ENCODE data around the gene SLMAP.

Gene SLMAP

DNA sequence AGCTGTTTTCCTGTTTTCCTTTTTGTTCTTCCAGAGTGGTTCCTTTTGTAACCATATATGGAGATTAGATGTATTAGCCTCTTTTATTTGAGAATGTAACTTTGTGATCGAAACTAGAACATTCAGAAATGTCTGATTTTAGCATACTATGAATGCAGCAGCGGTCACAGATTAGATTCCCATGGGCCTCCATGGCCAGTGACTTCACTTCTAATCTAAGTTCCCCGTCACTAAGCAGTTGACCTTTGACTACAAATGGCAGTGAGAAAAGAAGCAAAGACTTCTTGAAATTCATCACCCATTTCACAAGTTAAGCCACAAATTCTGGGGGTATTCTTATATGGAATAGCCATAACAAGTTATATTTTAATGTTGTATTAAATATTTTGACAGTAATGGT lies 137.6 kb downstream of the SLMAP start:
- no peak for DNase-seq (ENCODE audit: low read depth)
- no peak overlapping the region for H3K4me3 ChIP-seq (ENCODE audit: control insufficient read depth, low read depth, low read length)
- TF ChIP-seq, protein P1, sequence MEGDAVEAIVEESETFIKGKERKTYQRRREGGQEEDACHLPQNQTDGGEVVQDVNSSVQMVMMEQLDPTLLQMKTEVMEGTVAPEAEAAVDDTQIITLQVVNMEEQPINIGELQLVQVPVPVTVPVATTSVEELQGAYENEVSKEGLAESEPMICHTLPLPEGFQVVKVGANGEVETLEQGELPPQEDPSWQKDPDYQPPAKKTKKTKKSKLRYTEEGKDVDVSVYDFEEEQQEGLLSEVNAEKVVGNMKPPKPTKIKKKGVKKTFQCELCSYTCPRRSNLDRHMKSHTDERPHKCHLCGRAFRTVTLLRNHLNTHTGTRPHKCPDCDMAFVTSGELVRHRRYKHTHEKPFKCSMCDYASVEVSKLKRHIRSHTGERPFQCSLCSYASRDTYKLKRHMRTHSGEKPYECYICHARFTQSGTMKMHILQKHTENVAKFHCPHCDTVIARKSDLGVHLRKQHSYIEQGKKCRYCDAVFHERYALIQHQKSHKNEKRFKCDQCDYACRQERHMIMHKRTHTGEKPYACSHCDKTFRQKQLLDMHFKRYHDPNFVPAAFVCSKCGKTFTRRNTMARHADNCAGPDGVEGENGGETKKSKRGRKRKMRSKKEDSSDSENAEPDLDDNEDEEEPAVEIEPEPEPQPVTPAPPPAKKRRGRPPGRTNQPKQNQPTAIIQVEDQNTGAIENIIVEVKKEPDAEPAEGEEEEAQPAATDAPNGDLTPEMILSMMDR (IDR thresholded peaks at IDR 0.05; ENCODE audit: control insufficient read depth, insufficient read depth, low read depth, low read length, missing control alignments): no peak

DNA sequence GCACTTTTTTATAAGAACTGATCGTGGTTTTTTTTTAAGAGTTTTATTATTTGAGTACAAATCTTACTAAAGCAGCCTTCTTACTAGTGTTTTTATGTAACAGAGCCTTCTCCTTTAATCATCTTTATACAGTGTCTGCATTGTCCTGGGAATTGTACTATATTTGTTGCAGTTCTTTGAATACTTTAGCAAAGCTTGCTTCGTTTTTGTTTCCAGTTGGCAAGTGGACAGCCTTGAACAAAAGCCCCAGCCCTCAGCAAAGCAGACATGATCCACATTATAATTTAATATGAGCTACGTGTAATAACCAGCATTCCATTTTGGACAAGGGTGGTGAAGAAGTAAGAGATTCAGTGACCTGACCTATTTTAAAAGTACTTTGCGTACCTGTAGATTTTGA lies 139.9 kb downstream of the SLMAP start:
- no peak overlapping the region for H3K4me3 ChIP-seq (ENCODE audit: control insufficient read depth, low read depth, low read length)
- TF ChIP-seq, protein P1 (IDR thresholded peaks at IDR 0.05; ENCODE audit: control insufficient read depth, insufficient read depth, low read depth, low read length, missing control alignments): no peak
- no peak for DNase-seq (ENCODE audit: low read depth)

DNA sequence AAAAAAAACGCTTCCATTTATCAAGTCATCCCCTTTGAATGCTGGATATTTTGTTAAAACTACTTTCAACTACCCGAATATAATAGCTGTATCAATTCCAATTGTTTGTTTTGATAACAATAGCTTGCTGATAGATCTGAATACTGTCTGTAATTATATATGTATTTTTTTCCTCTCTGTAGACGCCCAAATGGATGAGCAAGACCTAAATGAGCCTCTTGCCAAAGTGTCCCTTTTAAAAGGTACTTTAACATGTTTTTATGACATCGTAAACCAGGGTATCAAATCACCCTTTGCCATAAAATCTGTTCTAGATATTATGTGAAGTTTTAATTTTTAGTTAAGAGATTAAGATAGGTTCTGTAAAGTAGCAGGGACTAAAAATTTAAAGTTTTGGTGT lies 140.6 kb downstream of the SLMAP start:
- TF ChIP-seq, protein P1 (IDR thresholded peaks at IDR 0.05; ENCODE audit: control insufficient read depth, insufficient read depth, low read depth, low read length, missing control alignments): no peak
- no peak for DNase-seq (ENCODE audit: low read depth)
- H3K4me3 ChIP-seq (ENCODE audit: control insufficient read depth, low read depth, low read length): no peak overlapping the region

DNA sequence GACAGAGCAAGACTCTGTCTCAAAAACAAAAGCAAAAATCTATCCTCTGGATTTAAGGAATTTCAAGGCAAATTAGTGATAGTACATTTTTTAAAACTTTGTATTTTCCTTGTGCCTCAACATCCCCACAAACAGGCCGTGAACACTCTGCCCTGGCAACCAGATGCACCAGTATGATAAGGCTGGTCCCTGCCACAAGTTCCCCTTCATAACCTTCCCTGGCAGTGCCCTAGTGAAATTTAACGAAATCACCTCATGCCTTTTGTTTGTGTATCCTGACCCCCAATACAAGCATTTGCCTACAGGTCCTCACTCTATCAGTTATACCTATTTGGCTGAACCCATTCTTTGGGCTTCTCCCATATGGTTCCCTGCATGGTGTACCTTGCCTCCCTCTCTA lies 144.7 kb downstream of the SLMAP start:
- H3K4me3 ChIP-seq (ENCODE audit: control insufficient read depth, low read depth, low read length): no peak overlapping the region
- no peak for DNase-seq (ENCODE audit: low read depth)
- TF ChIP-seq, protein P1 (IDR thresholded peaks at IDR 0.05; ENCODE audit: control insufficient read depth, insufficient read depth, low read depth, low read length, missing control alignments): no peak

DNA sequence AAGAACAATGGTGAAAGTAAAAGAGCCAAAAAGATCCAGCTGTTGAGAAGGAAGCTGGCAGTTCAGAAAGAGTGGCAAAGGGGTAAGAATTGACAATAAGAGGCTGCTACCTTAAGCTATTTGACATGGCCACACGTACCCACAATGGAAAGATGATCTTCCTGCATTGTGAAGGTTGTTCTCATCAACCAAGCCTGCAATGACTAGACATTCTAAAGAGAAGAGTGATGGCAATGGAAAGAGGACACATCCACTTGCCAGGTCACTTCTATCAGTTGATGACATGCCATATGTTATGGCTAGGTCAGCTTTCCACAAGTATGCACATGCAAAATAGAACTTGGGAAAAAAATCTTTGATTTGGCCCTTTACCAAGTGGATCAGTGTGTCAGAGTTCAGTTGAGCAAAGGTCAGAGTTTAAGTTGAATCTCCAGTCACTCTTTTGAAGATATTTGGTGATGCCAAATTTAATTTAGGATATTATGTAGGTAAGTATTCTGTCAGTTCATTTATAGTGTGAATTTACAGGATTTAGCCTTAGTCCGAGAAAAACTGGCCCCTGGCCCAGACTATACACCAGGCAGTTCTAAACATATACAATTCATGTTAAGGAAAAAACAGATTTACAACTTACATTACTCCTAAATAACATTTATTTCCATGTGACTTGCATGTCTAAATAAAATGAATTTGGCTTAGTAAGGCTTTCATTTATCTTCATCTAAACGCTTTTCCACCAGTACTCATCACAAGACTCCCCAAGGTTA lies 147.2 kb downstream of the SLMAP start:
- DNase-seq (ENCODE audit: low read depth): no peak
- TF ChIP-seq, protein P1 (IDR thresholded peaks at IDR 0.05; ENCODE audit: control insufficient read depth, insufficient read depth, low read depth, low read length, missing control alignments): no peak
- H3K4me3 ChIP-seq (ENCODE audit: control insufficient read depth, low read depth, low read length): no peak overlapping the region

DNA sequence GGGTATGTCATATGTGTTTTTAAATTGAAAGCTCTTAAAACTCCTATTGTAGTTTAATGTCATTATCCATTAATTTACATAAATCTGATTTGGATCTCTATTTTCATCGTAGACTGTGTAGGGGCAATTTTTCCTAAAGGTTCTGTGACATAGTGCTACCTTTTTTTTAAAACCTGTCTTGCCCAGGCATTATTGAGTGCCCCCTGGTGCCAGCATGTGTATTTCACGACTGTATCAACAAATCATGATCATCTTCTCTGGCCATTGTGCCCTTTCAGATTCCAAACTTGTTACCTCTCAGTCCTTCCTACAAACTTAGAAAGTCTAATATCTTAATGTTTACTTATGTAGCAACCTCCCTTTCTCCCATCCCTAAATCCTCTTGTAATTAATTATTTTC lies 154.9 kb downstream of the SLMAP start:
- H3K4me3 ChIP-seq (ENCODE audit: control insufficient read depth, low read depth, low read length): no peak overlapping the region
- TF ChIP-seq, protein P1 (IDR thresholded peaks at IDR 0.05; ENCODE audit: control insufficient read depth, insufficient read depth, low read depth, low read length, missing control alignments): peak; percentile 32
- DNase-seq (ENCODE audit: low read depth): no peak

Measured in AG09309 (cell line).